Transverse colon (tissue), 4 donors: ENCODE results near the gene MED20. TPM values are rescaled to one million over a fixed set of nuclear protein-coding genes. Genes with fewer than 3 reads are reported as not detected.

Source experiments
- DNase-seq: peaks from one replicate; pipeline ENCODE4 v3.0.0-alpha.2; 2019
- H3K27ac ChIP-seq, 4 donors: fragments of 200-600 bp; sonication (generic); 2 replicates each; pipeline ENCODE4 v1.5.1; 2016 to 2018; ENCODE audit warnings: inconsistent platforms in 4 of 4
- H3K27me3 ChIP-seq: fragments of 200-600 bp; sonication (generic); 2 replicates; pipeline ENCODE4 v1.5.1; 2017; ENCODE audit warnings: inconsistent platforms
- H3K36me3 ChIP-seq, 4 donors: fragments of 200-600 bp; sonication (generic); 2 replicates each; pipeline ENCODE4 v1.5.1; 2017 to 2019; ENCODE audit warnings: inconsistent platforms in 4 of 4
- H3K4me1 ChIP-seq, 4 donors: fragments of 200-600 bp; sonication (generic); 2 replicates each; pipeline ENCODE4 v1.5.1; 2017 to 2020; ENCODE audit warnings: inconsistent platforms in 4 of 4
- H3K4me3 ChIP-seq, 4 donors: fragments of 200-600 bp; sonication (generic); 1 replicate in 1 of 4; 2 replicates in 3 of 4; pipeline versions ENCODE4 v1.5.1 to v1.6.1; 2017 to 2019; ENCODE audit warnings: inconsistent platforms in 4 of 4
- H3K9me3 ChIP-seq, 2 donors: fragments of 200-600 bp; sonication (generic); 2 replicates each; pipeline ENCODE4 v1.5.1; 2017 to 2019; ENCODE audit warnings: inconsistent platforms in 2 of 2
- CTCF ChIP-seq, 5 experiments: fragments of 200-600 bp in 3 of 5; fragments of 450-650 bp in 2 of 5; sonication (generic) in 3 of 5; IDR thresholded peaks; 1 replicate in 2 of 5; 2 replicates in 3 of 5; pipeline ENCODE4 v1.5.1; 2016 to 2017; ENCODE audit warnings: antibody characterized with exemption in 5 of 5, inconsistent platforms in 3 of 5, mild to moderate bottlenecking in 2 of 5, moderate library complexity in 1 of 5
- EP300 ChIP-seq: sonication (generic); formaldehyde crosslinking; IDR thresholded peaks from one replicate; pipeline ENCODE4 v1.6.1; 2017; ENCODE audit warnings: antibody characterized with exemption, low read depth
- POLR2A ChIP-seq: fragments of 450-650 bp; IDR thresholded peaks from one replicate; pipeline ENCODE4 v1.6.1; 2016; ENCODE audit warnings: antibody characterized with exemption, mild to moderate bottlenecking, moderate library complexity
- POLR2AphosphoS5 ChIP-seq, 3 donors: sonication (generic); formaldehyde crosslinking; IDR thresholded peaks; one replicate each; pipeline ENCODE4 v1.6.1; 2016; ENCODE audit warnings: antibody characterized with exemption in 3 of 3
- WGBS, 2 donors: methylation state at CpG; one replicate each; pipeline ENCODE4 v1.1.5; 2018; ENCODE audit warnings: low coverage in 1 of 2; 5-methylcytosine and 5-hydroxymethylcytosine counted together
- in situ Hi-C, 4 donors: fragments of 200-750 bp; cut with MboI; loops; one replicate each; pipeline versions ENCODE4 v1.15.0 to v1.15.1; 2017; ENCODE audit warnings: low sequenced_read_pairs in 3 of 4, low pct_ligation_motif_present in 1 of 4, low pct_unique_long_range_greater_than_20kb in 1 of 4
- intact Hi-C: fragments of 100-400 bp; cut with DNase I; formaldehyde crosslinking; loops from one replicate; pipeline ENCODE4 v1.15.1; 2023; ENCODE audit warnings: low total_unique reads
- total RNA-seq, 4 donors: library from RNA; depleted of rRNA; stranded (reverse); fragments of >200 nt; gene quantifications; one replicate each; pipeline ENCODE4 v1.1.0, GENCODE V29; 2016

The MED20 gene
- 10 to 100 TPM; 15.4 to 25.7 (median 18.5) TPM for total RNA-seq

GRCh38 chr6:41920921-41921711, at the start of gene MED20, which contains the start of gene BYSL:
Gene MED20, minus strand, starts transcription at chr6:41921139. Its CDS starts 121 bp downstream, at chr6:41921018.
Gene BYSL, plus strand, starts transcription at chr6:41921499. Its CDS starts 64 bp downstream, at chr6:41921563.
- Histone ChIP-seq H3K27ac (peak within 1 kb of the TSS; percentile 95 to 98 (median 96)), H3K36me3 (peaks cover 0 to 3% (median 1%) of the 10 kb centered on the region in 4 donors), H3K4me1 (peaks cover 18 to 36% (median 27%) of the 10 kb centered on the region in 4 donors), H3K9me3 (no peaks in the 10 kb centered on the region), H3K4me3 (peak within 1 kb of the TSS; percentile 64 to 81 (median 74)), H3K27me3 (no peaks in the 10 kb centered on the region)
- WGBS, 2 donors: 0% methylated on average over 55 of the region's 55 CpGs; no CpG with 5 or more reads in 1 of the 2 donors
- intact Hi-C loops: loop anchor here (5.0 kb wide), 1 partner anchor 134 kb away; the partner anchor contains the start of gene TOMM6
- TF ChIP-seq CTCF (IDR thresholded peaks at IDR 0.05) (peak; percentile 96 to 99 (median 98)), EP300 (no peak), POLR2AphosphoS5 (IDR thresholded peaks at IDR 0.05) (peak; percentile 87 to 97 (median 92)), POLR2A (peak; percentile 93)
- DNase-seq: peak; percentile 95
- in situ Hi-C loops: loop anchor here in 1 of 4 donors (25.0 kb wide), 2 partner anchors 134 to 291 kb away; partner anchors contain the start of genes FRS3, MRPS10, PRICKLE4 and TOMM6

- Histone ChIP-seq H3K27me3 (no peaks in the 10 kb centered on the region), H3K4me3 (no peak overlapping the region), H3K9me3 (no peaks in the 10 kb centered on the region), H3K27ac (no peak overlapping the region), H3K4me1 (peaks cover 0 to 13% (median 0%) of the 10 kb centered on the region in 4 donors), H3K36me3 (no peaks in the 10 kb centered on the region)
- TF ChIP-seq POLR2AphosphoS5 (IDR thresholded peaks at IDR 0.05) (no peak), POLR2A (no peak), EP300 (no peak), CTCF (IDR thresholded peaks at IDR 0.05) (no peak)
- no peak for DNase-seq
- WGBS, 2 donors: 57 to 71% methylated on average over 4 of the region's 4 CpGs
- in situ Hi-C loops: no loop called here
- intact Hi-C loops: no loop called here
Measured at GRCh38 chr6:41970436-41970846, 49.5 kb upstream of the MED20 start.

GRCh38 chr6:41967312-41968287, 46.7 kb upstream of the MED20 start:
- Histone ChIP-seq H3K36me3 (no peaks in the 10 kb centered on the region), H3K27me3 (no peaks in the 10 kb centered on the region), H3K4me3 (no peak overlapping the region), H3K4me1 (peaks cover 0 to 13% (median 0%) of the 10 kb centered on the region in 4 donors), H3K9me3 (no peaks in the 10 kb centered on the region), H3K27ac (no peak overlapping the region)
- no peak for TF ChIP-seq CTCF (IDR thresholded peaks at IDR 0.05)
- TF ChIP-seq POLR2AphosphoS5 (IDR thresholded peaks at IDR 0.05): no peak
- no peak for TF ChIP-seq EP300
- no peak for TF ChIP-seq POLR2A
- intact Hi-C loops: no loop called here
- no peak for DNase-seq
- WGBS, 2 donors: 69 to 83% methylated on average over 3 to 7 of the region's 7 CpGs
- in situ Hi-C loops: no loop called here
